Stimulated activated effector memory CD8-positive, alpha-beta T cell treated with anti-CD3 and anti-CD28 coated beads, Interleukin-12 subunit alpha, Interleukin-12 subunit beta, amount 100 ng/mL, for 72 hours (primary cell): ENCODE results near the gene LATS2.

ENCODE experiments used
- ATAC-seq: fragments of 150-1000 bp; cut with Tn5 transposase; 2 replicates; pipeline ENCODE4 v1.10.0; 2021
- DNase-seq, 2 donors: peaks; one replicate each; pipeline ENCODE4 v3.0.0; 2021 to 2022; ENCODE audit warnings: low spot score in 2 of 2
- H3K27ac Mint-ChIP-seq: one replicate; pipeline ENCODE4 v1.8.0; 2022; ENCODE audit warnings: mild to moderate bottlenecking, mixed read lengths
- H3K36me3 Mint-ChIP-seq: one replicate; pipeline ENCODE4 v1.8.0; 2022; ENCODE audit warnings: mild to moderate bottlenecking, mixed read lengths
- H3K4me1 Mint-ChIP-seq: one replicate; pipeline ENCODE4 v1.8.0; 2022; ENCODE audit warnings: mixed read lengths
- H3K4me3 Mint-ChIP-seq: one replicate; pipeline ENCODE4 v1.8.0; 2022; ENCODE audit warnings: mild to moderate bottlenecking, mixed read lengths
- H3K9me3 Mint-ChIP-seq: one replicate; pipeline ENCODE4 v1.8.0; 2022; ENCODE audit warnings: mixed read lengths

LATS2 gene

DNA sequence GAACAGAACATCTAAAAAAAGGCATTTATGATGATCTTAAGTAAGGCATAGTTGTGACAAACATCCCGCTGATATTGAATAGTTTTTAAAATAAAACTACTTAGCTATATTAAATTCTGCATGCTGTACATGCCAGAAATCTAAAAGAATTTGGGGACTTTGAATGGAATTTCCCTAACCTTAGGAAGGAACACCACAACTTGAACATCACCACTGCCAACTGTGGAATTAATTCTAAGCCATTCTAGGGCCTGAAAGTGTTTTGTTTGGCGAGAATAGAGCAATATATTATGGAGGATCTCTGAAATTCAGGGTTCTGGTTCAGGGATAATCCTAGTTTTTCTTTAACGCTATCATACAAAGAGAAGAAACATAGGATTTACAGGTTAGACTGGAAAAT is 17.8 kb upstream of the LATS2 start:
- Mint-ChIP-seq H3K4me1 (peaks cover 13% of the 10 kb centered on the region), H3K27ac (no peak overlapping the region), H3K4me3 (no peak overlapping the region), H3K9me3 (no peaks in the 10 kb centered on the region), H3K36me3 (no peaks in the 10 kb centered on the region)
- DNase-seq (no peak), ATAC-seq (no peak)

DNA sequence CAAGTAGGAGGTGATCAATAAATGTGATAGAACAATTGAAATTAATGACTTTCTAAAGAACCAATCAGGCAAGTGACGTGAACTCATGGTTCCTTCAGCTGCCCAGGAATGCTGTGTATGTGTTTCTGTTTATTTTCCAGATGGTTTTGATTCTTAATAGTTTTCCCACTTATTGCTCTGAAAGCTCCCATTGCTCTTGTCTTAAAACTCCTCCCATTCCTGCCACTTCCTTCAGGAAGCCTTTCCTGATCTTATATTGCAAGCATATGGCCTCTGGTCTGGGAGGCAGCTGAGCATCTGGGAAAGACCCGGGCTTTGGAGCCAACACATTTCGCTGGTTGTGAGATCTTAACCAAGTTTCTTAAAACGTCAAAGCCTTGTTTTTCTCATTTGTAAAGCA is 17.1 kb upstream of the LATS2 start:
- Mint-ChIP-seq H3K4me1 (peaks cover 17% of the 10 kb centered on the region), H3K9me3 (no peaks in the 10 kb centered on the region), H3K27ac (no peak overlapping the region), H3K36me3 (no peaks in the 10 kb centered on the region), H3K4me3 (no peak overlapping the region)
- DNase-seq (no peak), ATAC-seq (no peak)

DNA sequence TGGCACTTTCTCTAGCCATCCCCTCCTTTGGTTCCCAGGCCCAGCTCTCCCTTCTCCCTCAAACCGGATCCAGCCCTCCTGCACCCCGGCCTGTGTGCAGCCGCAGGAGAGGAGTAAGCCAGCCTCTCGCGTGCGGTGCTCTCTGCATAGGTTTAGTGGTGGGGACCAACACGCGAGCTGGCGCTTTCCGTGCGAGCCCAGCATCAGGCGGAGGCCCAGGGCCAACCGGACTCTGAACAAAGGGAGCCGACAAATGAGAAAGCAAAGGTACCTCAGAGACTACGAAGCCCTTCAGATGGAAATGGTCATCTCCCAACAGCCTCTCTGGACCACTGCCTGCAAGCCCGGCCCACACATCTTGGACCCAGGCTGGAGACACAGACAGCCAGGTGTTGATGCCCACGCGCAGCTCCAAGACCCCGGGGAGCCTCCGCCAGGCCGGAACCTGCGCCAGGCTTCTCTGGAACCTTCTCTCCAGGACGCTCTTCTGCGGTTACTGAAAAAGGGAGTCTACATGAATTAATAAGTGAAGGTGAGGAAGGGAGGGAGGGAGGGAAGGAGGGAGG is 16.5 kb upstream of the LATS2 start:
- no peak overlapping the region for H3K27ac Mint-ChIP-seq
- H3K4me3 Mint-ChIP-seq, result peak overlapping the region; percentile 23
- H3K4me1 Mint-ChIP-seq, result peaks cover 17% of the 10 kb centered on the region
- no peaks in the 10 kb centered on the region for H3K9me3 Mint-ChIP-seq
- no peaks in the 10 kb centered on the region for H3K36me3 Mint-ChIP-seq
- no peak for ATAC-seq
- no peak for DNase-seq

DNA sequence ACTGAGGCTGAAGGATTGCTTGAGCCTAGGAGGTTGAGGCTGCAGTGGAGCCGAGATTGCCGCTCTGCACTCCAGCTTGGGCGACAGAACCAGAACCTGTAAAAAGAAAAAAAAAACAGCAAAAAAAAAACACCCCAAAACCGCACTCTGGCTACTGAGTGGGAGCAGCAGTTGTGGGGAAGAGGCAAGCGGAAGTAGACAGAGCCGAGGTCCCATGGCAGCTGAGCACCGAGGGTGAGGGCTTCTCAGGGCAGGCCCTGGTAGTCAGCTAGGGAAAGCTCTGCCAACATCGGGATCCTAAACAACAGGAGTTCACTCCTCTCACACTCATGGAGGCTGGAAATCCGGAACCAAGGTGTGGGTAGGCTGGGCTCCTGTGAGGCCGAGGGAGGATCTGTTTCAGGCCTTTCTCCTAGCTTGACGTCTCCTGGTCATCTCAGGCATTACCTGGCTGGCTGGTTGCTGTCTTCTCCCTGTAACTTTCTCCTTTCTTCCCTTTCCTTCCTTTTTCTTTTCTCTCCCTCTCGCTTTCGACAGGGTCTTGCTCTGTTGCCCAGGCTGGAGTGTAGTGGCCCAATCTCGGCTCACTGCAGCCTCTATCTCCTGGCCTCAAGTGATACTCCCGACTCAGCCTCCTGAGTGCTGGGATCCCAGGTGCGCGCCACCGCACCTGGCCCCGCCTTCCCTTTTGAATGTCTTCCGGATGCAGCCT is 15.8 kb upstream of the LATS2 start:
- Mint-ChIP-seq H3K27ac (no peak overlapping the region), H3K4me3 (peak overlapping the region; percentile 23), H3K36me3 (no peaks in the 10 kb centered on the region), H3K9me3 (no peaks in the 10 kb centered on the region), H3K4me1 (peaks cover 18% of the 10 kb centered on the region)
- ATAC-seq (no peak), DNase-seq (no peak)

DNA sequence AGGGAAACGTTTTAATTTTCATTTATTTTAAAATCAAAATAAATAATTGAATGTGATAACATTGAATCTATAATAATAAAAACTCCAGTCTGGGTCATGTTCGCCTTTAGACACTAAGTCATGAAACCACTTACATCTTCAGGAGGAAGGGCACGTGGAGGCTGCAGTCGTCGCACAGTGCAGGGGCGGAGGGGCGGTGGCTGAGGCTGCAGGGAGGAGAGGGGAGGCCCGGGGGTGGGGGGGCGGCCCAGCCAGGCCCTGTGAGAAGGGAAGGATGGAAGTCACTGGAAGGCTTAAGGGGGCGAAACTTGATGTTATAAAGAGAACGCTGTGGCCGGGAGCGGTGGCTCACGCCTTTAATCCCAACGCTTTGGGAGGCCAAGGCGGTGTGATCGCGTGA is 14.9 kb upstream of the LATS2 start:
- Mint-ChIP-seq H3K4me1 (peaks cover 28% of the 10 kb centered on the region), H3K4me3 (peak overlapping the region; percentile 69), H3K9me3 (no peaks in the 10 kb centered on the region), H3K36me3 (no peaks in the 10 kb centered on the region), H3K27ac (no peak overlapping the region)
- no peak for DNase-seq
- ATAC-seq, result no peak

DNA sequence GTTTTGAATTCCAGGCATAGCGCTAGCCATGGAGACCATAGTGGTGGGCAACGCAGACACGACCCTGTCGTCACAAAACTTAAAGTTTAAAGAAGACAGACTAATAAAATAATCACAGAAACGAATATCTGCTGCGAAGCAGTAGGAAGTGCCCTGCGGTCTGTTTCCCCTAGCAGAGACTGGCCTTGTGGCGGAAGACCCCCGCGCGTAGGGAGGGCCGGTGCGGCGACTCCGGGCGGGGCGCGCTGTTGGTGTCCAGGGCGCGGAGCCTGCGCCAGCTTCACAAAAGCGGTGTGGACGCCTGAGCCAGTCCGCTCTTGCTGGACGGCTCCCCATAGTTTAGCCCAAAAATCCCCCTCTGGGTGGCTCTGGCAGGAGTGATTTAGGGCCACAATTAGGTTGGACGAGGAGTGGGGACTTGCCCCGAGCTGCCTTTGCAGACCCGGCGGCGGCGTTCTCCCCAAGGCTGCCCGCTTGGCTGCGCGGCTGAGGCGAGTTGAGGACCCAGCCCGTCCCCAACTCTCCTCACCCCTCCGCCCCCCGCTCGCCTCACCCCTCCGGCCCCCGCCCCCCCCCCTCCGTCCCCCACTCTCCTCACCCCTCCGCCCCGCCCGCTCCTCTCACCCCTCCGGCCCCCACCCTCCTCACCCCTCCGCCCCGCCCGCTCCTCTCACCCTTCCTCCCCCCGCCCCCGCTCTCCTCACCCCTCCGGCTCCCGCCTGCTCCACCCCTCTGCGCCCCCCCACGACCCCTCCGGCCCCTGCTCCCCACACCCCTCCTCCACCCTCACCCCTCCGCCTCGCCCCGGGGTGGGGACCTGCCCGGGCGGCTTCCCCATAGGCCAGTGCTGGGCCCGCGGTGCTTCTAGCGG is 14.2 kb upstream of the LATS2 start:
- Mint-ChIP-seq H3K27ac (peak overlapping the region; percentile 84), H3K4me3 (peak overlapping the region; percentile 69), H3K4me1 (peaks cover 32% of the 10 kb centered on the region), H3K9me3 (no peaks in the 10 kb centered on the region), H3K36me3 (no peaks in the 10 kb centered on the region)
- ATAC-seq, result peak; percentile 52
- DNase-seq, result peak; percentile 14 to 64

DNA sequence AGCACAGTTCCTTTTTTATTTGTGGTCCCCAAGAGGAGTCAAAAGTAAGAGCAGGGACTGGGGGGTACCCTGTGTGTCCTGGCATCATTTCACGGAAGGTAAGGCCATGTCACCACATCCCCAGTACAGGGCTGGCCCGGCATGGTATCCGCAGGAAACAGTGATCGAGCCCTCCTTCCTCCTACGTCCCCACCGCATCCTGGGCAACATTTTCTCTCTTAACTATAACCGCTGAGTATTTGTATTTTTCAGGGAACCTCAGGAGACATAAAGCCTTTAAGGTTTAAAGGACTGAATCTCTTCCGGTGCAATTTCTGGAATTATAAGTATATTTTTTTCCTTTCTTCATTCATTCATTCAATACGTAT is 13.6 kb upstream of the LATS2 start:
- peaks cover 32% of the 10 kb centered on the region for H3K4me1 Mint-ChIP-seq
- peak; percentile 88 for ATAC-seq
- H3K4me3 Mint-ChIP-seq, result peak overlapping the region; percentile 69
- H3K9me3 Mint-ChIP-seq, result no peaks in the 10 kb centered on the region
- H3K27ac Mint-ChIP-seq, result peak overlapping the region; percentile 84
- H3K36me3 Mint-ChIP-seq, result no peaks in the 10 kb centered on the region
- DNase-seq, result peak; percentile 15 to 56

DNA sequence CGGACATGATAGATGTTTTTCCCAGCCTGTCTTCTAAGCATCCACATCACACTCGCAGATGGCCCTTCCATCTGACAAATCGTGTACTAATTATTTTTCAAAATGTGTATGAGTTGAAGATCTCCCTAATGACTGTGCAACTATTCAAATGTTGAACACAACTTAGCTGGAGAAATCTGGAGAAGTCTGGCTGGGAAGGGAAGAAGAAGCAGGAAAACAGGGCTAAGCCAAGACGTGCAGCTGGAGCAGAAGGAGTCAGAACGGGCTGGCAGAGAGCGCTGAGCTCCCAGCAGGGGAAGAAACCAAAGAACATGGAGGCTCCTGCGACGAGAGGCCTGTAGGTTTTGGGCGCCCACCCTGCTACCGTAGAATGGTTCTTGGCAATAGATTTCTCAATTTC is 13.2 kb upstream of the LATS2 start:
- no peak for ATAC-seq
- H3K9me3 Mint-ChIP-seq, result no peaks in the 10 kb centered on the region
- peak overlapping the region; percentile 69 for H3K4me3 Mint-ChIP-seq
- H3K36me3 Mint-ChIP-seq, result no peaks in the 10 kb centered on the region
- DNase-seq, result no peak
- peaks cover 32% of the 10 kb centered on the region for H3K4me1 Mint-ChIP-seq
- H3K27ac Mint-ChIP-seq, result peak overlapping the region; percentile 84

DNA sequence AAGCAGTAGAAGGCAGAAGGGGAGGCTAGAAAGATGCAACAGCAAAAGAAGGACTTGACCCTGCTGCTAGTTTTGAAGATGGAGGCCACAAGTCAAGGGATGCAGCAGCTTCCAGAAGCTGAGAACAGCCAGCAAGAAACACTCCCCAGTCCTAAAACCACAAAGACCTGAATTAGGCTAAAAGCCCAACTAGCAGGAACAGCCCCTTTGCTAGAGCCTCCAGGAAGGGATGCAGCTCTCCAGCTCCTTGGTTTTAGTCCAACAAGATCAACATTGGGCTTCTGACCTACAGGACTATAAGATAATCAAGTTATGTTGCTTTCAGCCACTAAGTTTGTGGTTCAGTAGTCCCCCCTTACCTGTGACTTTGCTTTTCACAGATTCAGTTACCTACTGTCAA is 10.5 kb upstream of the LATS2 start:
- Mint-ChIP-seq H3K4me1 (peaks cover 32% of the 10 kb centered on the region), H3K4me3 (no peak overlapping the region), H3K27ac (peak overlapping the region; percentile 1), H3K36me3 (no peaks in the 10 kb centered on the region), H3K9me3 (no peaks in the 10 kb centered on the region)
- ATAC-seq, result no peak
- no peak for DNase-seq

DNA sequence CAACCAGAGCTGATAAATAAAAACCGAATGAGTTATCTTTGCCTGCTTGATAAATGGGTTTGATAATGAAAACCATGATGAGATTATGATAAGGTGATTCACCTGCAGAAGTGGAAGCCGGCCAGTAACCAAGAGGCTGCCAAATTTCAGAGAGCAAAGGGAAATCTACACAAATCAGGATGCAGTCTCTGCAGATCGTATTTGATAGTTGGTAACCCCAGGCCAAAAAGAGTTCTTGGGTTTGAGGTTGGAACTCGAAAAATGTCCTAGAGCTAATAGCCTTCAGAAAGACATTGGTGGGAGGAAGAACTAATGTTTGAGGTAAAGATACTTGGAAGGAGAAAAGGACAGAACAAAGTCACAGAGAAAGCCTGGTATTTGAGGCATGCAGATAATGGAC is 9.6 kb upstream of the LATS2 start:
- no peak for DNase-seq
- Mint-ChIP-seq H3K4me3 (no peak overlapping the region), H3K27ac (no peak overlapping the region), H3K9me3 (no peaks in the 10 kb centered on the region), H3K4me1 (peaks cover 32% of the 10 kb centered on the region), H3K36me3 (no peaks in the 10 kb centered on the region)
- no peak for ATAC-seq

DNA sequence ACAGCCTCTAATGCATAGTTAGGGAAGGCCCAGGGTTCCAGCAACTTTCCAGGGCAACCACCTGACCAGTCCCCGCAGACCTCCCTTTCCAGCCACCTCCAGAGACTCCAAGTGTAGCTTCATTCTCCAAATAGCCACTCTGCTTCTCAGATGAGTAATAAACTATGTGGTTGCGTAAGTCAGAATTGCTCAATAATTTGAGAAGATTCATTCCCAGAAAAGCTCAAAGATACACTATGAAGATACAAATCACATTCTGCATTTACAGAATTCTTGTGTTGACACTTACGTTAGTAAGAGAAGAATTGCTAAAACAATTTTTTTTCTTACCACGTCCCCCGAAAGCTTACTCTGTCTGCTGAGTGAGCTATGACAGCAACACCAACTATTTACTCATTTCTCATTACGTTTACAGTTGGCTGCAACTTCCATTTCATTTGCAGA is 8.2 kb upstream of the LATS2 start:
- H3K27ac Mint-ChIP-seq, result peak overlapping the region; percentile 6
- ATAC-seq (peak; percentile 84), DNase-seq (no peak)
- H3K4me3 Mint-ChIP-seq, result no peak overlapping the region
- H3K4me1 Mint-ChIP-seq, result peaks cover 22% of the 10 kb centered on the region
- no peaks in the 10 kb centered on the region for H3K9me3 Mint-ChIP-seq
- no peaks in the 10 kb centered on the region for H3K36me3 Mint-ChIP-seq

DNA sequence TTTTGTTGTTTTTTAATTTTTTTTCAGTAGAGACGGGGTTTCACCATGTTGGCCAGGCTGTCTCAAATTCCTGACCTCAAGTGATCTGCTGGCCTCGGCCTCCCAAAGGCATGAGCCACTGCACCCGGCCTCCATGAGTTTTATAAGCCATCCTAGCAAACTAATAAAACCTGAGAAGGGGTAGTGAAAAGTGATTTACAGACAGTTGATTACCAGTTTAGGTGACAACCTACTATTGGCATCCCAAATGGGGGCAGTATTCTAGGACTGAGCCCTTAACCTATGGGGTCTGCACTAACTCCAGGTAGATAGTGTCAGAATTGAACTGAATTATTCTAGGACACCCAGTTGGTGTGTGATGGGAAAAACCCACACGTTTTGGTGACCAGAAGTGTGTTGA is 6.5 kb upstream of the LATS2 start:
- Mint-ChIP-seq H3K4me1 (peaks cover 16% of the 10 kb centered on the region), H3K36me3 (no peaks in the 10 kb centered on the region), H3K4me3 (no peak overlapping the region), H3K27ac (no peak overlapping the region), H3K9me3 (no peaks in the 10 kb centered on the region)
- DNase-seq (peak in 1 of 2 donors; percentile 20), ATAC-seq (no peak)

DNA sequence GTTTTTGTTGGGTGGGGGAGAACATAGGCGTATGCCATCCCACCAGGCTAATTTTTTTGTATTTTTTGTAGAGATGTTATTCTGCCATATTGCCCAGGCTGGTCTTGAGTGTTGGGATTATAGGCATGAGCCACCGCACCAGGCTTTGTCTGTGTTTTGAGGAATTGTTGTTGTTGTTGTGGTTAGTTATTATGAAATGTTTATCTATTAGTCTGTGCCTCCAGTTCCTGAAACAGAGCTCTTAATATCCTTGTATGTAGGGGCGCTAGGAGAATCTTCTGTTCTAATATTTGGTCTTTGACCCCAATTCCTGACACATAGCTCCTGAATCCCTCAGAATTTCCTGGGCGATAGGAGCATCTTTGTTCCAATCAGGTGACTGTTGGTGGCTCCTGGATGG is 5.6 kb upstream of the LATS2 start:
- Mint-ChIP-seq H3K27ac (no peak overlapping the region), H3K4me3 (no peak overlapping the region), H3K36me3 (no peaks in the 10 kb centered on the region), H3K9me3 (no peaks in the 10 kb centered on the region), H3K4me1 (peaks cover 17% of the 10 kb centered on the region)
- DNase-seq (no peak), ATAC-seq (no peak)

DNA sequence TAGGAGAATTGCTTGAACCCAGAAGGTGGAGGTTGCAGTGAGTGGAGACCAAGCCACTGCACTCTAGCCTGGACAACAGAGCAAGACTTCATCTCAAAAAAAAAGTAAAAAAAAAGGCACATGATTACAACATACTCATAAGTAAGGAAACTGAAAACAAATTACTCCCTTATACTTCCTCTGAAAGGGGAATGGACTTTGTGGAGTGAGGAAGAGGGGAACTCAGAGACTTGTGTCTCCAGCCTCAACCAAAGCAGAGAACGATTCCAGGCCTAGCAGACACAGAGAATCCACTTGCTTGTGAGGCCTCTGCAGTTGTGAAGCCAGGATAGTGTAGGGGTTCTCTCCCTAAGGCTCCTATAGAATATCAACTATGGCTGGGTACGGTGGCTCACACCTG is 4.3 kb upstream of the LATS2 start:
- peak in 1 of 2 donors; percentile 6 for DNase-seq
- peaks cover 6% of the 10 kb centered on the region for H3K4me1 Mint-ChIP-seq

DNA sequence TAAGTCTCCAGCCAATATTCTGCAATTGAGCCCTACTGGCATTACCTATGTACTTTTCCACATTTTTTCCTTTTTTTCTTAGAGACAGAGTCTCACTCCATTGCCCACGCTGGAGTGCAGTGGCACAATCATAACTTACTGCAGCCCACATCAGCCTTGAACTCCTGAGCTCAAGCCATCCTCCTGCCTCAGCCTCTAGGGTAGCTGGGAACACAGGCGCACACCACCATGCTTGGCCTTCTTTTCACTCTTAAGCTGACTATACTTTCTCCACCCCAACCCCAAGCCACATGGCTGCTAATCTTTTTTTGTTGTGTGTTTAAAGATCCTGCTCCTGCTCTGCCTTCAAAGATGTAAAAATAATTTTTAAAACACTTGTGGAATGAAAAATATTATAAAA is 1.6 kb upstream of the LATS2 start:
- ATAC-seq (no peak), DNase-seq (no peak)
- H3K27ac Mint-ChIP-seq, result no peak overlapping the region
- no peaks in the 10 kb centered on the region for H3K36me3 Mint-ChIP-seq
- no peaks in the 10 kb centered on the region for H3K9me3 Mint-ChIP-seq
- peaks cover 6% of the 10 kb centered on the region for H3K4me1 Mint-ChIP-seq
- peak overlapping the region; percentile 63 for H3K4me3 Mint-ChIP-seq

More for the DNA sequence above, 4.3 kb upstream of the LATS2 start:
- no peak for ATAC-seq
- no peaks in the 10 kb centered on the region for H3K9me3 Mint-ChIP-seq
- H3K36me3 Mint-ChIP-seq, result no peaks in the 10 kb centered on the region
- no peak overlapping the region for H3K27ac Mint-ChIP-seq
- H3K4me3 Mint-ChIP-seq, result no peak overlapping the region
